HUDEP-2 (cell line): ENCODE results near the gene CELF2.

Experiments used
- DNase-seq, 76 experiments: peaks; one replicate each; lab custom pipeline; 2025; ENCODE audit not compliant: unreplicated experiment in 76 of 76; lab: John Stamatoyannopoulos, UW

The CELF2 gene

GRCh38 chr10:11020548-11020942 lies 2.9 kb downstream of the CELF2 start:
- DNase-seq, result no peak

DNA sequence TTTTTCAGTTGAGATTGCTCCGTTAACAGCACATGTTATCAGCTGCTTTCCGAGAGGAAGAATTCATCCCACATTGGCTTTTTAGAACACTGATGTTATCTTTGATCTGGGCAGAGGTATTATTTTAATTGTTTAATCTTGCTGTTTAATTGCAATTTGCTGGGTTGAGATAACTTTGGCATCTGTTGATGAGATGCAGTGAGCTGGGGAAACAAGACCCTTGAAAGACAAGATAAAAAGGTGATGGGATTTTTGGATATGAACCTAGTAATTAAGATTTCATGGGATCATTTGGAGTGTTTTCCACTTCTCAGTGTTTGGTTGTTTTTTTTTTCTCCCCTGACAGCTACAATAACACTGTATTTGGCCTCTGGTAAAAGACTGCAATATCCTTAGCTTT lies 4.5 kb downstream of the CELF2 start:
- DNase-seq, result no peak

- no peak for DNase-seq
Observed at GRCh38 chr10:11023009-11023953, 5.6 kb downstream of the CELF2 start.

DNA sequence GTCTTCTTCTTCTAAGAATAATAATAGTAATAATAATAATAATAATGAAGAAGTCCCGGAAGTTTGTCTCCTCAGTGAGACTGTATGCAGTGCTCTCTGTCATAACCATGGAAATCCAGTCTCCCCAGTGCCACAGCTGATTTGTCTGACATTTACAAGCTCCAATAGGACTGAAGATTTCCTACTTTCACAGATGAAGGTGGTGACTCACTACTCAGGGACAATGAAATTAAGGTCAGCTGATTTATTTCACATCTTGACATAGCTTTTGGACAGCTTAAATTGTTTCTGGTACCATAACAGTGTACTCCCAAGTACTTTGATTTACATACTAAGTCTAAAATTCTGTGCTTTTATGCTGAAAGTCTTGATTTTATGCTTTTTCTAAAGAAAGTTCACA lies 6.9 kb downstream of the CELF2 start:
- DNase-seq, result no peak

- no peak for DNase-seq
Observed at GRCh38 chr10:11025978-11026377, 8.3 kb downstream of the CELF2 start.

- DNase-seq, result no peak
Observed at GRCh38 chr10:11026773-11027172, 9.1 kb downstream of the CELF2 start.

- no peak for DNase-seq
Observed at GRCh38 chr10:11034762-11035161, 17.1 kb downstream of the CELF2 start.

GRCh38 chr10:11035301-11035991 lies 17.8 kb downstream of the CELF2 start:
- DNase-seq, result no peak

GRCh38 chr10:11036424-11037011 lies 18.8 kb downstream of the CELF2 start:
- DNase-seq, result no peak

- no peak for DNase-seq
Observed at GRCh38 chr10:11037991-11038390, 20.3 kb downstream of the CELF2 start.

GRCh38 chr10:11042357-11042756 lies 24.7 kb downstream of the CELF2 start:
- DNase-seq, result no peak

- no peak for DNase-seq
Observed at GRCh38 chr10:11043039-11043438, 25.4 kb downstream of the CELF2 start.

- no peak for DNase-seq
Observed at GRCh38 chr10:11043446-11044127, 25.9 kb downstream of the CELF2 start.

DNA sequence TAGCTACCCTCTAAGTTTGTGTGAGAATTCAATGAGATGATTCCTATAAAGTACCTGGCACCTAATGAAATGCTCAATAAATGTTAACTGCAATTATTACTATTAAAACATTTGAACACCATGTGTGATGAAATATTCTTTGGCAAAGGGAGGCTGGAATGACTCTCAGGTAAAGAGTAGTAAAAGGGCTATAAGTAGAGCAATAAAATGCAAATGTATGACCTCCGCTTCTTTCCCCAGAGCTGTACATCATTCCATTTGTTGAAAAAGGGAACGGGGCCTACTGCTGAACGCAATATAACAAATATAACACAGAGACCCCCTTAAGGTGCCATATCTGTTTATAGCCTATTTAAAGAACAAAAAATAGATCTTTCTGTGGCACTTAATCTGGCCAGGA lies 27.8 kb downstream of the CELF2 start:
- no peak for DNase-seq

GRCh38 chr10:11045995-11046775 lies 28.5 kb downstream of the CELF2 start:
- DNase-seq, result no peak

- DNase-seq, result no peak
Observed at GRCh38 chr10:11046776-11047160, 29.1 kb downstream of the CELF2 start.

GRCh38 chr10:11048707-11049278 lies 31.1 kb downstream of the CELF2 start:
- no peak for DNase-seq

- DNase-seq, result no peak
Observed at GRCh38 chr10:11049806-11050205, 32.1 kb downstream of the CELF2 start.

DNA sequence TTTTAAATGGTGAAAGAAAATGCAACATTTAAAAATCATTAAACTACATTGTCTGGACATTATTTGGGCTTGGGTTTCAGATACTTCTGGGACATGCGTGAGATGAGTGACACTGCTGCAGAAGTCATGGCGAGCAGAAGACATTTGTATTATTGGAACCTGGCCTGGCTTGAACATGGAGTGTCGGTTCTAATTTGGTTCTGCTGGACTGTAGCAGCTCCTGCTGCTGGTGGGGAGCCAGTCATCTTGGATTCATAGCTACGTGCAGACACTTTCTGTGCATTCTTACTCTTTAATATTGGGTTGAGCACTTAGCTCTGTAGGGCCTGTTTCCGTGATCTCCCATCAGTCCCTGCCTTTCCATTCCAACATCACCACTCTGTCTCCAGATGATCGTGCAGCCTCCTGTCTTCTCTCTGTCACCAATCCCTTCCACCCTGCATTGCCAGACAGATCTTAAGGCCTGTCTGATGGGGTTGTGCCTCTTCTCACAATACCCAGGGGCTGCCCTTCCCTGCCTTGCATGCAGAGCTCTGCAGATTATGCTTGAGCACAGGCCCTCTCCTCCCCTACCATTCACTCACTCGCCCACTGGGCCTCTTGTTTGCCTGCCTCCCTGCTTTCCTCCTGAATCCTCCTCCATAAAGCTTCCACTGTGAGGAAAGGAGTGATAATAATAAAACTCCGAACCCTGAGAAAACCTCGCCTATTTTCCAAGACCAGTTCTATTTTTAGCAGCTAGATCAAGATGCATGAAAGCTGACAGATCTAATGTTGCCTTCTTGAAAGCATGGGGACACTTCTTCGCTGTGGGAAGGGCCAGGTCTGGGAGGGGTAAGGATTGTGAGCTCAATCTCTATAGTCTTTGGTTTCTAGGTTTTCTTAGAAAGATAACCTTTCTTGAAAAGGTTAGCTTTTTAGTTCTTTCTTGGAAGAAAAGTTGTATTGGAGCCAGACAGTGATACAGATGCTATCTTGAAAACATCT lies 32.9 kb downstream of the CELF2 start:
- DNase-seq, result no peak
